Measurements from ENCODE around the gene ITPR2. TPM values are rescaled to one million over a fixed set of nuclear protein-coding genes. Genes with fewer than 3 reads are reported as not detected.
A peak's percentile ranks its signal among the peaks of the same experiment; 100 is the strongest.

The ITPR2 gene
- polyA plus RNA-seq, 1 donor: 16.5 TPM

DNA sequence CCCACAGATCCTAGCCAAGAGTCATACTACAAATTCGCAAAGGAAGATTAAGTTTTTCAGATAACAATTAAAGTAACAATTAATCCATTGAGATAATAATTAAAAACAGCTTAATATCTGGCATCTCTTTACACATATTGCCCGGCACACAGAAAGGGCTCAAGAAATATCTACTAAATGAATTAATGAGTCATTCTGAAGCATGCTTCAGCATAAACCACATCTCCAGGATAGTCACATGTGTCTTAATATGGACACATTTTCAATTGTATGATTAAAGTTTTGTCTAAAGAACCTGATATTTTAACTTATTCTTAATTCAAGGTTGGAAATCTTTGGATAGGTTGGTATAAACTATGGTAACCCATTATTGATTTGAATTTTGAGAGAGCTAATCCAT lies 9.6 kb downstream of the ITPR2 start:
- DNase-seq: no peak

DNA sequence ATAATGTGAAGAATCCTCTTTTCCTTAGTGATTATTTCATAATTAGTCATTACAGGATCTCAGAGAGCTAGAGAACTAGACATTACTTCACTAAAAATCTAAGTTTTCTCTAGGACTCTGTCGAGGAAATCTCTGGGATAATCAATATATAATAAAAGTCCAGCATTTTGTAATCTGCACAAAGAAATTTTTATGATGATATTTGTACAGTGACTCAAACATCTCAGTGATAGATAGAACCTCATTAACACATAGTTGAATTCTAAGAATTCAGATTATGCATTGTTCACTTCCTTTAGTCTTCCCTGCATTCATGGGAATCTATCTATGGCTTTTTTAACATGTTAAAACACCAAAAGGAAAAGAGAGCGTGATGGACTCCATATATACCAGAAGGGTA lies 11.0 kb downstream of the ITPR2 start:
- no peak for DNase-seq

GRCh38 chr12:26821212-26821701 lies 11.7 kb downstream of the ITPR2 start:
- no peak for DNase-seq

DNA sequence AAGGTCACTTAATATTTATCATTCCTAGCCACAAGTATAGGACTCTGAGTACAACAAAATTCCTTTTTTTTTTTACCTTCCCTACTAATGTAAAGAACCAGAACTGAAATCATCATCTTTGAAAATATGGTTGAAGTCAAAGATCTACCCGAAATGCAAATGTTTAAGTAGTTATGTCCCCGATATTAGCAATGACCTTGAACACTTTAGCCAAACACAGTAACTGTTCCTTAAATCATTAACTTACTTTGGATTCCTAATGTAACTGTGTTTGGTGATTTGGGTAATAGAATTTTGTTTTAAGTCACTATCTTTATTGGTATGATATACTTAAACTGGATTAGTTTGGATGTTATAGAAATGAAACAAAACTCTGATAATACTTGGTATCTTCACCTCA lies 14.4 kb downstream of the ITPR2 start:
- DNase-seq: no peak

DNA sequence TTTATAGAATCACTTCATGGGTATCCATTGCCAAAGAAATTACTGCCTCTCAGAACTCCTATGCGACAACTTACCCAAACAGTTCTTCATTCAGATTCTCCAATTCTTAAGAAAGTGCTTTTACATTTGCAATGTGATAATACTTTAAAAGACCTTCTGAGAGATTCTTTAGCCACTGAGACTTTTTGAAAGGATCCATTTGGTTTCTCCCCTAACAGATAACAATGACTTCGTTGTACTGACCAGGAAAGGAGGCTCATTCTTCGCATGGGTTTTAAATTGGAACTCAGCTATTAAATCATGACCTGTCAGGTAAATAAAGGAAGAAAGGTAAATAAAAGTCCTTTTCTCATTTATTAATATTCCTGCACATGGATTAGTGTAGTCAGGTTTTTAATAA lies 14.8 kb downstream of the ITPR2 start:
- DNase-seq: no peak

DNA sequence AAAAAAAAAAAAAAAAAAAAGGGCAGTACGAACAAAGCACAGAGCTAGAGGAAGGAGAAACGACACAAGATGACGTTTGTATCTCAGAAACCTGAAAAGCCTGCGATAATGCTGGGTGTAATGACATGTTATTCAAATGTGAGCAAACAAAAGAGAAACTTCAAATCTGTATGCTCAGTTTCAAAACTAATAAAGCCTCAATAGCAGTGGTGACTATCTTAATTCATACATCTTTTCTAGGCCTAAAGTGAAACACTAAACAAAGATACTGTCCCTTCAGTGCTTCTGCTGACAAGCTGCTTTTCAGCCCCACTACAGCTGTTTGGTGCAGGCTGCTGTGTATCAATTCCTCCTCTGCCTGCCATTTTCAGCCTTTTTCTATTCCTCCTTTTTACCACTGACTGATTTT lies 15.8 kb downstream of the ITPR2 start:
- DNase-seq: no peak

GRCh38 chr12:26813812-26814211 lies 19.2 kb downstream of the ITPR2 start:
- no peak for DNase-seq

GRCh38 chr12:26810330-26810729 lies 22.7 kb downstream of the ITPR2 start:
- DNase-seq: no peak

GRCh38 chr12:26809611-26810285 lies 23.2 kb downstream of the ITPR2 start:
- no peak for DNase-seq

DNA sequence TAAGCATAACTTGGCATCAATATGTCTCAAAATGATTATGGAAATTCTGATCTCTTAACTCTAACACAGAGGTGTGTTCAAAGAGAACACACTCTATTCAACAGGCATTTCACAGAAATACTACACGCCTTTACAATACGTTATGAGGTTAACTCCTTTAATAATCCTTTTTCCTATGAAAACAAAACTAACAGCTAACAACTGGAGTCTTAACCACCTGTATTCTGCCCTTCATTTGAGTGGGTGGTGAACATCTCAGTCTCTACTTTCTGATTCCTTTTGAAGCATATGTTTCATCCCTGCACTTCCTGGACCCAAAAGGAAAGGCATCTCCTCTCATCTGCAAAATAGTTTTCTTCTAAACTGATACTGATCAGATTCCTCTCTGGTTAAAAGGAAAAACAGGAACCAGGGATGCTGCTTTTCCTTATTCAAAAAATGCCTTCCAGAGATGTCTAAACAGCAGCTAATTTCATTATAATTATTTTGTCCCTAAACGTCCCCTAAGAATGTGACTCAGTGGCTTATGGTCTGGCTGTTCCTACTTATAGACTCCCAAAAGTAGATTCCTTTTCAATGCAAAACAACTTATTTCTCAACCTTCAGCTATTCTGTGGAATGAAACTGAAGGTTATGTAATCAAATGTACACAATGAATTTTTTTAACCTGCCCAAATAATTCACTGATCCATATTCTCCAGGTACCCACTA lies 24.1 kb downstream of the ITPR2 start:
- DNase-seq: no peak

DNA sequence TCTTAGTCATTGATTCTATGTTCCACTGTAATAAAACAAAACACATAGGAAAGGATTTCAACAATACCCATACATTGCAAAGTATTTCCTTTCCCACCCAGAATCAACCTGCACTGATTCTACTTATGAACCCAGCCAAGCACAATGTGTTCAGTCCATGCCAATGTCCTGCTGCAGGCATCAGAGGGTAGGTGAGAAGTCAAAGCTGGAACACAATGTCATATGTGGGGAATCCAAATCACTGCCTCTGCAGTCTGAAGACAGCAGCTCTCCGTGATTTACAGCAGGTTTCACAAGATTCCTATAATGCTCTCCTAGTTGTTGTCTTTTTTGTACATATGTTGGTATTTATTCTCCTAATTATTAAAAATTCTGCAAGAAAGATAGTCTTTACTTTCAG lies 25.7 kb downstream of the ITPR2 start:
- DNase-seq: no peak

DNA sequence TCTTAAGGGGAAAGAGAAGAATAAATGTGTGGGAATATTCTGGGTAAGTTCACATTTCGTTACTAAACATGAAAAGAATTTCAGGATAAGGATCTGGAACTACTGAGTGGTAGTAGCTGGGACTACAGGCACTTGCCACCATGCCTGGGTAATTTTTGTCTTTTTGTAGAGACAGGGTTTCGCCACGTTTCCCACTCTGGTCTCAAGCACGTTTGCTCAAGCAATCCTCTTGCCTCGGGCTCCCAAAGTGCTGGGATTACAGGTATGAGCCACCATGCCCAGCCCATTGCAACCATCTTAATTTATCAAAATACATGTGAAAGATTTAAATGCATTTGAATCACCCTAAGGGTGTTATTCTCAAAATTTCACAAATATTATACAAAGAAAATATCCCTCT lies 26.4 kb downstream of the ITPR2 start:
- no peak for DNase-seq

GRCh38 chr12:26805401-26805971 lies 27.5 kb downstream of the ITPR2 start:
- DNase-seq: no peak

DNA sequence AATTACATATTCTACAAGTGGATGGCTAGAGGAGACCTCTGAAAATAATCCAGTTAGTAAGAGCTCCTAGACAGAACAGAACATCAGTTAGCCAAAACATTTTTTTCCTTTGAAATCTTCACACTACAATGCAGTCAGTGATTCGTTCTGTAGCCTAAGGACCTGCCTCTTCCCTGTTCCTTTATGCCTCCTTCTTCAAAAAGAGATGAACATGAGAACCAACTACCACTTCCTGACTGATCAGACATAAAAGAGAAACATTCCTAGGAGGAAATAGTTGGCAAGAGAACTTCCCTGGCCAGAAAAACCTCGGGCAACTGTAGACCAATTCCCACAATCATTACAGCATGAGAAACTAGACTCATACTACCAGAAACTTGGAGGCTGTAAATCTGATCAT lies 29.4 kb downstream of the ITPR2 start:
- DNase-seq: no peak

DNA sequence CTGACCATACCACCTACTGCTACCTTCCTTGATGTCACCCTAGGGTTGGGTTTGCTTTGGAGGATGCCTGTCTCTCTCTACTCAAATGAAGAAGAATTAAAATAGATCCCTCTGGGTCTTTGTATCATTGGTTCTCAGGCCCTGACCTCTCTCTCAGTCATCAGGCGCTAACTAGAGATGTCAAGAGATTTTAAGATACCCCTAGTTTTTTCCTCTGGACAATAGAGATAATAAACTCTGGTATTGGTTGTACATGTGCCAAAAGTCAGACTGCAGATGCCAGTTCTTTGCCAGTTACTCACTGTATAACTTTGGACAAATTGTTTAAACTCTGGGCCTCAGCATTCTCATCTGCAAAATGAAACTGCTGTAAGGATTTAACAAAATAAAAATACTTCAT lies 31.5 kb downstream of the ITPR2 start:
- DNase-seq: no peak

- no peak for DNase-seq
These were observed 32.1 kb downstream of the ITPR2 start for GRCh38 chr12:26800858-26801257.

- DNase-seq: no peak
These were observed 32.6 kb downstream of the ITPR2 start for GRCh38 chr12:26800347-26800746.

- no peak for DNase-seq
These were observed 33.3 kb downstream of the ITPR2 start for GRCh38 chr12:26799741-26800140.

DNA sequence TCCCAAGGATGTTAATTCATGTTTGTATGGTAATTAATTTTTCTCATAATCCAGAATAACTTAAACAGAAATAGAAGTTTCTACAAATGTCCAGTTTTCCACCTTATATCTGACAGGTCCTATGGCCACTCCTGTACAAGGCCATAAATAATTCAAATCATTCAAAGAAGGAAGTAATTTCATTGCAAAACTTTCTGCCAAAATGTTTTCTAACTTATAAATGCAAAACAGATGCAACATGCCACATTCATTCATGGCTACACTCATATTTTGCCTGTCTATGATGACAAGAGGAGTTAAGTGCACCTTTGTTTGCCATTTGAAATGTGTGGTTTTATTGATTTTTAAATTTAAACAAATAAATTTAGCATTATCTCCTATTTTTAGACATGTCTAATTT lies 34.4 kb downstream of the ITPR2 start:
- DNase-seq: no peak

DNA sequence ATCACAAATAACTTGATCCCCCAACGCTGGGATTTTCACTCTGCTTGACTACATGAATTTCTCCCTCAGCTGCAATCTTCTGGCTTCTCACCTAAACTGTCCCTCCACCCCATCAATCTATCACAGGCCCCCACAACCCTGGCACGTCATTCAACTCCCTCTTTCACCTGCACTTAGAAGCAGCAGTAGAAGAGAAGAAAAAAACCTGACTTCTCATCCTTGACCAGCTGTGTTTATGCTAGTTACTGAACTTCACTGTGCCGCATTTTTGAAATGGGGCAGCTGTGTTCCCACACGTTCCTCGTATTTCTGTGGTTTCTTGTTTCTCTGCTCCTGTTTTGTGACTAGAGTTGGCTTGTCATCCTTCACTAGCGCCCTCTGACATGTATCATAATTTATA lies 35.0 kb downstream of the ITPR2 start:
- DNase-seq: peak; percentile 82

- DNase-seq: no peak
These were observed 37.1 kb downstream of the ITPR2 start for GRCh38 chr12:26795910-26796309.

- DNase-seq: no peak
These were observed 41.6 kb downstream of the ITPR2 start for GRCh38 chr12:26791301-26791791.

GRCh38 chr12:26790645-26790994 lies 42.4 kb downstream of the ITPR2 start:
- no peak for DNase-seq
